K562 (cell line): ENCODE measurements around the gene ZNF521. TPM values are rescaled to one million over a fixed set of nuclear protein-coding genes. Genes with fewer than 3 reads are reported as not detected.
A peak's percentile ranks its signal among the peaks of the same experiment; 100 is the strongest.

Source experiments
- ATAC-seq: fragments of 200-7000 bp; cut with Tn5 transposase; 3 replicates; pipeline ENCODE4 v1.9.1; 2020; ENCODE audit warnings: moderate library complexity
- BruUV-seq: library from RNA; stranded (reverse); fragments of 400-500 nt; replicated peaks from 2 replicates; lab custom pipeline; 2021; lab: Mats Ljungman, UMichigan
- CTCF ChIA-PET: fragments of 300-600 bp; formaldehyde crosslinking; extraction: SDS; loops from one replicate; lab custom pipeline; 2021; ENCODE audit warnings: low intra/inter-chr PET ratio; lab: Yijun Ruan, JAX
- POLR2A ChIA-PET: fragments of 300-600, 350-650 bp; sonication (Branson Sonifier 250); formaldehyde crosslinking; extraction: SDS; loops from one replicate; lab custom pipeline; 2021; ENCODE audit warnings: antibody characterized with exemption, inconsistent platforms; lab: Yijun Ruan, JAX
- DNase-seq, 4 experiments: peaks; one replicate each; pipeline versions ENCODE4 v3.0.0 to v3.0.0-alpha.2; 2011 to 2018; ENCODE audit warnings: low spot score in 3 of 4, mixed read lengths in 3 of 4; ENCODE audit errors: extremely low read depth in 1 of 4
- FAIRE-seq: peaks from 2 replicates; lab custom pipeline; 2011; peaks lifted over from hg19 to GRCh38; lab: Jason Lieb, UNC
- H2AFZ ChIP-seq: 2 replicates; pipeline ENCODE4 v1.6.0; 2011; ENCODE audit warnings: low read depth, low read length, control low read depth, inconsistent platforms
- H3K27ac ChIP-seq: fragments of 200-600 bp; 3 replicates; pipeline ENCODE4 v1.8.0; 2011; ENCODE audit warnings: low read depth, mild to moderate bottlenecking, control low read depth, inconsistent platforms, low read length, moderate library complexity, mixed read lengths; ENCODE audit errors: extremely low read depth
- H3K27me3 ChIP-seq, 2 experiments: fragments of 300-600 bp in 1 of 2; 2 replicates in 1 of 2; 3 replicates in 1 of 2; pipeline versions ENCODE4 v1.6.0 to v1.8.0; 2011; ENCODE audit warnings: inconsistent platforms in 2 of 2, low read length in 2 of 2, mild to moderate bottlenecking in 1 of 2, mixed read lengths in 1 of 2, moderate library complexity in 1 of 2; ENCODE audit not compliant: control insufficient read depth in 2 of 2, insufficient read depth in 2 of 2
- H3K36me3 ChIP-seq: fragments of 300-600 bp; 3 replicates; pipeline ENCODE4 v1.8.0; 2011; ENCODE audit warnings: mild to moderate bottlenecking, low read length, inconsistent platforms; ENCODE audit not compliant: control insufficient read depth, insufficient read depth
- H3K4me1 ChIP-seq, 2 experiments: fragments of 200-600 bp in 1 of 2; replicated peaks in 1 of 2; 2 replicates in 1 of 2; 3 replicates in 1 of 2; pipeline versions ENCODE4 v1.5.1 to v1.8.0; 2011; ENCODE audit warnings: inconsistent platforms in 2 of 2, low read length in 2 of 2, mild to moderate bottlenecking in 1 of 2, mixed read lengths in 1 of 2, moderate library complexity in 1 of 2; ENCODE audit not compliant: control insufficient read depth in 2 of 2, insufficient read depth in 2 of 2
- H3K4me2 ChIP-seq: 2 replicates; pipeline ENCODE4 v1.6.1; 2011; ENCODE audit warnings: low read length, control low read depth, inconsistent platforms, mixed read lengths; ENCODE audit not compliant: insufficient read depth
- H3K4me3 ChIP-seq: fragments of 200-600 bp; sonication (generic), shearing (Covaris generic); 2 replicates; pipeline ENCODE4 v1.5.1; 2016; ENCODE audit warnings: control low read depth, inconsistent platforms
- H3K79me2 ChIP-seq: fragments of 200-600 bp; 3 replicates; pipeline ENCODE4 v1.8.0; 2011; ENCODE audit warnings: low read length, inconsistent platforms; ENCODE audit not compliant: control insufficient read depth, insufficient read depth
- H3K9ac ChIP-seq, 2 experiments: 2 replicates each; pipeline versions ENCODE4 v1.6.0 to v1.6.1; 2011; ENCODE audit warnings: low read depth in 2 of 2, low read length in 2 of 2, control low read depth in 1 of 2, inconsistent platforms in 1 of 2, mild to moderate bottlenecking in 1 of 2, mixed read lengths in 1 of 2; ENCODE audit not compliant: insufficient read depth in 1 of 2
- H3K9me1 ChIP-seq: one replicate; pipeline ENCODE4 v1.6.0; 2011; ENCODE audit warnings: inconsistent platforms, mild to moderate bottlenecking, low read length, moderate library complexity; ENCODE audit not compliant: control insufficient read depth, insufficient read depth
- H3K9me3 ChIP-seq: replicated peaks from 2 replicates; pipeline ENCODE4 v1.5.1; 2011; ENCODE audit warnings: low read depth, low read length, inconsistent platforms; ENCODE audit not compliant: control insufficient read depth, insufficient read depth
- H4K20me1 ChIP-seq: replicated peaks from 2 replicates; pipeline ENCODE4 v1.6.1; 2011; ENCODE audit warnings: low read length, inconsistent platforms, mixed read lengths; ENCODE audit not compliant: control insufficient read depth, insufficient read depth
- MEIS2 ChIP-seq: fragments of 450-650 bp; IDR thresholded peaks from 2 replicates; pipeline ENCODE4 v1.6.1; 2014; ENCODE audit warnings: mild to moderate bottlenecking; ENCODE audit not compliant: partially characterized antibody
- MYC ChIP-seq, 2 experiments: fragments of 250-450 bp in 1 of 2; sonication (Bioruptor Pico) in 1 of 2; IDR thresholded peaks; 2 replicates each; pipeline versions ENCODE4 v1.5.1 to v1.6.1; 2012 to 2021; ENCODE audit warnings: low read depth in 2 of 2, borderline replicate concordance in 1 of 2, improper control_type of control experiment in 1 of 2, low read length in 1 of 2, mild to moderate bottlenecking in 1 of 2, moderate library complexity in 1 of 2
- PCBP1 ChIP-seq: fragments of 200-400 bp; formaldehyde crosslinking; IDR thresholded peaks from 2 replicates; pipeline ENCODE4 v1.6.1; 2018; ENCODE audit warnings: mild to moderate bottlenecking, low read depth, low read length; ENCODE audit not compliant: poor library complexity, severe bottlenecking
- PCBP2 ChIP-seq: fragments of 200-400 bp; formaldehyde crosslinking; IDR thresholded peaks from 2 replicates; pipeline ENCODE4 v1.6.1; 2018; ENCODE audit warnings: low read length, low read depth, mild to moderate bottlenecking, moderate library complexity; ENCODE audit not compliant: poor library complexity, severe bottlenecking
- WGBS: fragments of 100-300 bp; shearing (Covaris generic); methylation state at CpG from one replicate; pipeline ENCODE4 v1.1.6; 2016; ENCODE audit warnings: low coverage, mixed read lengths; ENCODE audit not compliant: insufficient coverage; ENCODE audit errors: missing lambda C conversion rate; 5-methylcytosine and 5-hydroxymethylcytosine counted together
- in situ Hi-C: fragments of 300-500 bp; cut with MboI; formaldehyde crosslinking; loops from 4 replicates; pipeline ENCODE4 v1.15.0; 2018; ENCODE audit warnings: inconsistent platforms, mixed read lengths
- intact Hi-C: fragments of 100-400 bp; cut with micrococcal nuclease; formaldehyde crosslinking; loops from 2 replicates; pipeline ENCODE4 v1.14.2; 2022
- polyA plus RNA-seq, 8 experiments: library from polyadenylated mRNA; depleted of rRNA in 4 of 8; stranded (reverse) in 5 of 8; unstranded in 3 of 8; fragments of >200 nt; fragmentation: Nextera tagmentation in 2 of 8; fragmentation: Illumina TruSeq in 1 of 8; extraction: Ambion mirVana in 2 of 8; extraction: Trizol in 1 of 8; gene quantifications; 2 replicates each; pipeline versions ENCODE4 v1.2.1 to v1.2.3, GENCODE V29; 2011 to 2014; ENCODE audit warnings: inconsistent platforms in 1 of 8, missing spikeins in 1 of 8
- total RNA-seq, 7 experiments: library from RNA; depleted of rRNA in 6 of 7; stranded (reverse); fragments of >200 nt in 6 of 7; fragmentation: Illumina TruSeq in 2 of 7; extraction: Trizol in 2 of 7; gene quantifications; 2 replicates each; pipeline versions ENCODE4 v1.2.1 to v1.2.3, GENCODE V29; 2011 to 2021; ENCODE audit warnings: low replicate concordance in 1 of 7
- TF ChIP-seq, protein P1 (sequence below): fragments of 450-650 bp; IDR thresholded peaks from 2 replicates; pipeline ENCODE4 v1.6.1; 2016

ZNF521 gene
- total and polyA plus RNA-seq, 9 of the 15 experiments (the other 6 are each of a cell fraction or from before 2014, with no cell fraction given): 1.2 to 5.8 (median 1.6) TPM

DNA sequence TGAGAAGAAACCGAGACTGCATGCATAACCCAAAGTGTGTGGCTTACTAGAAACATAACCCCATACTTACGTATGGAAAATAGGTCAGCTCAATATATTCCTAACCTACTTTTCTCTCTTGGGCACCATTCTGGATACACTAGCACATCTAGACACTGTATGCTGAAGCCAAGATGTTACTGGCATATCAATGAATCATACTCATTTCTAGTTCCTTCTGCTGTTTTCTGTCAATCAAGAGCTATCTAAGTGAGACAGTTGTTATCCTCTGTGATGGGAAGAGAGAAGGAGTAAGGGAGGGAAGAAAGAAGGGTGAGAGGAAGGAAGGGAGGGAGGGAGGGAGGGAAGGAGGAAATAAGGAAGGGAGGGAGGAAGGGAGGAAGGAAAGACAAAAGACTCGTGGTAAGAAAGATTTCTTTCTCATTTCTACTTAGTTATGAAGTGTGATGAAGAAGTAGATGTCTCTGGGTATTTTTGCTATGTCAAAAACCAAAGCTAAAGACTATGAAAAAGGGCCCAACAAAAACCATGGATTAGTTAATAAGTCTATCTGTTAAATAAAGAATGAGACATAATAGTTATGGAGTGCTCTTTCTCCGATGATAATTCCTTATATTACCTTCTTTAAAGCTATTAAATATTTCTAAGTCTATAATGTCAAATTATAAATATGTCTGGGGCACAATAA, 248.4 kb downstream of the ZNF521 start:
- Histone ChIP-seq H3K4me1 (no peaks in the 10 kb centered on the region), H3K36me3 (no peaks in the 10 kb centered on the region), H3K79me2 (no peaks in the 10 kb centered on the region), H3K9me3 (no peaks in the 10 kb centered on the region), H3K27me3 (no peaks in the 10 kb centered on the region), H3K4me3 (no peak overlapping the region), H2AFZ (no peak overlapping the region), H3K27ac (no peak overlapping the region), H3K9ac (no peak overlapping the region), H3K4me2 (no peak overlapping the region), H4K20me1 (no peaks in the 10 kb centered on the region), H3K9me1 (no peaks in the 10 kb centered on the region)
- 1% methylated on average over 4 of the region's 4 CpGs for WGBS
- FAIRE-seq (no peak), ATAC-seq (no peak), DNase-seq (no peak)
- intact Hi-C loops (no loop called here), in situ Hi-C loops (no loop called here)
- ChIA-PET POLR2A (interaction anchor here (0.6 to 1.4 kb wide), 3 partner anchors 9 to 301 kb away, joined by 3 to 4 read pairs (median 3); no protein-coding TSS in a partner anchor), CTCF (no interaction called here)
- no TSS peak for BruUV-seq
- TF ChIP-seq MYC (IDR thresholded peaks at IDR 0.05; ENCODE audit: low read depth, low read length) (no peak), MYC (CRISPR knock-in tag; IDR thresholded peaks at IDR 0.05; ENCODE audit: borderline replicate concordance, low read depth) (no peak), MEIS2 (peak; percentile 42), PCBP1 (peak; percentile 43), PCBP2 (peak; percentile 90)
- TF ChIP-seq, protein P1, sequence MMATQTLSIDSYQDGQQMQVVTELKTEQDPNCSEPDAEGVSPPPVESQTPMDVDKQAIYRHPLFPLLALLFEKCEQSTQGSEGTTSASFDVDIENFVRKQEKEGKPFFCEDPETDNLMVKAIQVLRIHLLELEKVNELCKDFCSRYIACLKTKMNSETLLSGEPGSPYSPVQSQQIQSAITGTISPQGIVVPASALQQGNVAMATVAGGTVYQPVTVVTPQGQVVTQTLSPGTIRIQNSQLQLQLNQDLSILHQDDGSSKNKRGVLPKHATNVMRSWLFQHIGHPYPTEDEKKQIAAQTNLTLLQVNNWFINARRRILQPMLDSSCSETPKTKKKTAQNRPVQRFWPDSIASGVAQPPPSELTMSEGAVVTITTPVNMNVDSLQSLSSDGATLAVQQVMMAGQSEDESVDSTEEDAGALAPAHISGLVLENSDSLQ: peak; percentile 75; the same call in 1 of the 2 replicates
